Body of pancreas (tissue), 4 donors: ENCODE results near the gene NOL4L. TPM values are rescaled to one million over a fixed set of nuclear protein-coding genes. Genes with fewer than 3 reads are reported as not detected.

ENCODE experiments used
- ATAC-seq: fragments of 150-250 bp; one replicate; pipeline ENCODE4 v1.9.1; 2016
- DNase-seq, 4 donors: peaks; one replicate each; pipeline ENCODE4 v3.0.0-alpha.2; 2019
- H3K27ac ChIP-seq, 4 donors: fragments of 200-600 bp; sonication (generic); 1 replicate in 3 of 4; 2 replicates in 1 of 4; pipeline versions ENCODE4 v1.5.1 to v1.6.1; 2016 to 2019; ENCODE audit warnings: mild to moderate bottlenecking in 1 of 4, mixed read lengths in 1 of 4, moderate library complexity in 1 of 4
- H3K27me3 ChIP-seq, 2 donors: fragments of 200-600 bp; sonication (generic); one replicate each; pipeline ENCODE4 v1.6.0; 2016; ENCODE audit warnings: mild to moderate bottlenecking in 1 of 2
- H3K36me3 ChIP-seq, 2 donors: fragments of 200-600 bp; sonication (generic); replicated peaks in 1 of 2; 2 replicates each; pipeline ENCODE4 v1.5.1; 2016; ENCODE audit warnings: low read depth in 2 of 2; ENCODE audit not compliant: insufficient read depth in 1 of 2
- H3K4me1 ChIP-seq: fragments of 200-600 bp; sonication (generic); one replicate; pipeline ENCODE4 v1.6.0; 2016
- H3K4me3 ChIP-seq, 2 donors: fragments of 200-600 bp; sonication (generic); 1 replicate in 1 of 2; 2 replicates in 1 of 2; pipeline ENCODE4 v1.5.1; 2016 to 2019
- H3K9me3 ChIP-seq, 3 donors: fragments of 200-600 bp; sonication (generic); 1 replicate in 2 of 3; 2 replicates in 1 of 3; pipeline ENCODE4 v1.5.1; 2016
- POLR2A ChIP-seq, 3 donors: fragments of 450-650 bp; IDR thresholded peaks; one replicate each; pipeline ENCODE4 v1.6.1; 2016; ENCODE audit warnings: antibody characterized with exemption in 3 of 3, mild to moderate bottlenecking in 2 of 3
- WGBS, 2 donors: methylation state at CpG; one replicate each; pipeline ENCODE4 v1.1.5; 2017; 5-methylcytosine and 5-hydroxymethylcytosine counted together
- intact Hi-C: fragments of 100-400 bp; cut with DNase I; formaldehyde crosslinking; loops from one replicate; pipeline ENCODE4 v1.15.1; 2023
- total RNA-seq, 2 donors: library from RNA; depleted of rRNA; stranded (reverse); fragments of >200 nt; gene quantifications; one replicate each; pipeline ENCODE4 v1.1.0, GENCODE V29; 2016
- TF ChIP-seq, protein P1 (sequence below), 7 experiments: fragments of 450-650 bp in 4 of 7; fragments of 200-600 bp in 3 of 7; sonication (generic) in 3 of 7; IDR thresholded peaks; one replicate each; pipeline ENCODE4 v1.5.1; 2016 to 2019; ENCODE audit warnings: antibody characterized with exemption in 7 of 7

Gene NOL4L
- total RNA-seq, 2 donors from 2014 or later = 15.0 to 36.9 TPM

DNA sequence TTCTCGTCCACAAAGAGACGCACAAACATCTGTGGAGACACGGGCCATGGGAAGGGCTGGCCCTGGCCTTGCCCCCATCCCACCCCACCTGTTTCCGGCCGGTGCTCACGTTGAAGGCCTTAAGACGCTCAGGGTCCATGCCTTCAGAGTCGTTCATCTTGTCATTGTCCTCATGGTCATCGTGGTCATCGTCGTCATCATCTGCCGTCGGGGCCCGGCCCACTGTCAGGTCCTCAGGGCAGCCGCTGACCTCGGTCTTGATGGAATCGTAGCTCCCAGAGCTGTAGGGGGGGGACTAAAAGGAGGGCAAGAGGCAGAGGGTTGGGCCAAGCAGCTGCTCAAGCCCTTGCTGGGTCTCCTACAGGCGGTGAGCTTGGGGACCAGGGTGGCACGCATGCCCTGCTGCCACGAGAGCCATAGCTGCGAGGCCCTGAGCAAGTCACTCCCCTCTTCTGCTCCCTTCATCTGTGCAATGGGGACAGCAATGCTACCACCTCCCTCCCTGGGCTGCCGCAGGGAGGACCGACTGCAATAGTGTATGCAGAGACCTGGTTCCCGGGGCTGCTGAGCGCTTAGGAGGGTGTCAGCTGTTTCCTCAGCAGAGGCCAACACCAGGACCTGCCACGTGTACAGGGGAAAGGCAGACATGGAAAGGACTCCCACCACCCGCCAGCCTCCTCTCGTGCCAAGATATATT is 131.5 kb downstream of the NOL4L start:
- Histone ChIP-seq H3K27me3 (no peaks in the 10 kb centered on the region), H3K36me3 (peaks cover 8 to 11% of the 10 kb centered on the region in 2 donors), H3K4me3 (no peak overlapping the region), H3K9me3 (no peaks in the 10 kb centered on the region), H3K4me1 (peaks cover 68% of the 10 kb centered on the region), H3K27ac (no peak overlapping the region)
- ATAC-seq (no peak), DNase-seq (no peak)
- 87 to 89% methylated on average over 17 to 28 of the region's 28 CpGs for WGBS, 2 donors
- intact Hi-C loops = no loop called here
- TF ChIP-seq POLR2A (IDR thresholded peaks at IDR 0.05) = no peak
- TF ChIP-seq, protein P1, sequence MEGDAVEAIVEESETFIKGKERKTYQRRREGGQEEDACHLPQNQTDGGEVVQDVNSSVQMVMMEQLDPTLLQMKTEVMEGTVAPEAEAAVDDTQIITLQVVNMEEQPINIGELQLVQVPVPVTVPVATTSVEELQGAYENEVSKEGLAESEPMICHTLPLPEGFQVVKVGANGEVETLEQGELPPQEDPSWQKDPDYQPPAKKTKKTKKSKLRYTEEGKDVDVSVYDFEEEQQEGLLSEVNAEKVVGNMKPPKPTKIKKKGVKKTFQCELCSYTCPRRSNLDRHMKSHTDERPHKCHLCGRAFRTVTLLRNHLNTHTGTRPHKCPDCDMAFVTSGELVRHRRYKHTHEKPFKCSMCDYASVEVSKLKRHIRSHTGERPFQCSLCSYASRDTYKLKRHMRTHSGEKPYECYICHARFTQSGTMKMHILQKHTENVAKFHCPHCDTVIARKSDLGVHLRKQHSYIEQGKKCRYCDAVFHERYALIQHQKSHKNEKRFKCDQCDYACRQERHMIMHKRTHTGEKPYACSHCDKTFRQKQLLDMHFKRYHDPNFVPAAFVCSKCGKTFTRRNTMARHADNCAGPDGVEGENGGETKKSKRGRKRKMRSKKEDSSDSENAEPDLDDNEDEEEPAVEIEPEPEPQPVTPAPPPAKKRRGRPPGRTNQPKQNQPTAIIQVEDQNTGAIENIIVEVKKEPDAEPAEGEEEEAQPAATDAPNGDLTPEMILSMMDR (IDR thresholded peaks at IDR 0.05) = no peak

DNA sequence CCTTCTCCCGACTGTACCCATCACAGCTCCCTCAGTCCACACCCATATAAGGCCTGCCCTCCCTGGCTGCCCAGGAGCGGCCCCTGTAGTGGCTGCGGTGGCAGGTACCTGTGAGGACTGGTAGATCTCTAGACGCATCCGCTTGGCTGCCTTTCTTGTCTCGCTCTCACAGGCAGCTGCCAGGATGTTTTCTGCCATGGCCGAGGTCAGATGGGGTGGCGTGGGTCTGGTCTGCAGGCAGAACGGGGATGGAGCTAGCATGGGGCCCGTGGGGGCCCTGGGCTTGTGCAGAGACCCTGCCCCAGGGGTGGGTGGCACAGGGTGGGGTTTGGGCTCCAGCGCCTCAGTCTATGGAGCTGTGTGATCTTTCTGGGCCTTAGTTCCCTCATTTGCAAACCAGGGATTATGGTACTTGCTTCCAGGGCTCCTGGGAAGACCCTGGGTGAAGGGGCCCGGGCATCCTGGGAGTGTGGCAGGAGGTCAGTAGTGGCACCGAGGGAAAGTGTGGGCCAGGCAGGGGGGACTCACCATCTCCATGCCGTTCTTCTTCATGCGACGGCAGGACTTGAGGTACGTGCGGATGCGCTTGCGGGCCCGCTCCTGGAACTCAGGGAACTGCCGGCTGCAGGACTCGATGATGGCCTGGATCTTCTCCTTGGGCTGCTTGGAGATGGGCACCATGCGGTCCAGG is 132.2 kb downstream of the NOL4L start:
- ATAC-seq (no peak), DNase-seq (no peak)
- TF ChIP-seq POLR2A (IDR thresholded peaks at IDR 0.05) = no peak
- intact Hi-C loops = no loop called here
- Histone ChIP-seq H3K36me3 (peaks cover 8 to 11% of the 10 kb centered on the region in 2 donors), H3K27ac (peak overlapping the region in 2 of 4 donors; percentile 4 to 17), H3K4me1 (peaks cover 68% of the 10 kb centered on the region), H3K4me3 (no peak overlapping the region), H3K27me3 (no peaks in the 10 kb centered on the region), H3K9me3 (no peaks in the 10 kb centered on the region)
- 82 to 90% methylated on average over 19 to 24 of the region's 24 CpGs for WGBS, 2 donors

- WGBS, 2 donors = 77 to 87% methylated on average over 25 to 27 of the region's 27 CpGs
- ATAC-seq (no peak), DNase-seq (peak in 2 of 4 donors; percentile 20 to 23)
These were observed 133.3 kb downstream of the NOL4L start for GRCh38 chr20:32451682-32452461.

GRCh38 chr20:32451340-32451681 is 133.8 kb downstream of the NOL4L start:
- Histone ChIP-seq H3K4me1 (peaks cover 68% of the 10 kb centered on the region), H3K27me3 (no peaks in the 10 kb centered on the region), H3K9me3 (no peaks in the 10 kb centered on the region), H3K27ac (peak overlapping the region; percentile 52 to 76 (median 68)), H3K4me3 (no peak overlapping the region), H3K36me3 (peaks cover 8 to 11% of the 10 kb centered on the region in 2 donors)
- TF ChIP-seq POLR2A (IDR thresholded peaks at IDR 0.05) = no peak
- TF ChIP-seq, protein P1 (IDR thresholded peaks at IDR 0.05) = no peak
- DNase-seq (no peak), ATAC-seq (no peak)
- 87% methylated on average over 6 to 8 of the region's 8 CpGs for WGBS, 2 donors
- intact Hi-C loops = no loop called here

More at GRCh38 chr20:32451682-32452461, 133.3 kb downstream of the NOL4L start:
- TF ChIP-seq, protein P1 (IDR thresholded peaks at IDR 0.05) = peak in 2 of 7 experiments; percentile 2 to 5
- TF ChIP-seq POLR2A (IDR thresholded peaks at IDR 0.05) = no peak
- Histone ChIP-seq H3K4me3 (no peak overlapping the region), H3K4me1 (peaks cover 68% of the 10 kb centered on the region), H3K27me3 (no peaks in the 10 kb centered on the region), H3K27ac (peak overlapping the region; percentile 52 to 76 (median 68)), H3K9me3 (no peaks in the 10 kb centered on the region), H3K36me3 (peaks cover 8 to 11% of the 10 kb centered on the region in 2 donors)
- intact Hi-C loops = no loop called here
